Erythroblast (primary cell): ENCODE measurements around the gene RAB11A.

Experiments used
- GATA1 ChIP-seq: IDR thresholded peaks from 2 replicates; pipeline ENCODE4 v1.6.1; 2011; ENCODE audit warnings: low read depth, mild to moderate bottlenecking, control low read depth, low read length, moderate library complexity
- POLR2A ChIP-seq: IDR thresholded peaks from 2 replicates; pipeline ENCODE4 v1.6.1; 2011; ENCODE audit warnings: mild to moderate bottlenecking, low read length

DNA sequence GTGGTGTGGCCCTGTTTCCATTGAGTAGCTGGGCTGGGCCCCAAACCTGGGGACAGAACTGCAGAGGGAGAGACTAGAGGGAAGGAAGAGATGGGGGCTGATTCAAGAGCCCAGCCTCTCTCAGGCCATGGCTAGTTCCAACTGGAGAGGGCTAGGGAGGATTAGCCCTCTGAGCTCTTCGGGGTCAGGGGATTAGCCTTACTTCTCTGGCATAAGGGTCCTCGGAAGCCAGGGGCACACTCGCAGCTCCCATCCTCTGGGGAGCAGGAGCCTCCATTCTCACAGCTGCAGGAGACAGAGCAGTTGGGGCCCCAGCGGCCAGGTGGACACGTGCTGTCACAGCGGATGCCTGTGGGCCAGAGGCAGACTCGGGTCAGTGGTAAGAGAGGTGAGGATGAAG is 53.3 kb downstream of the RAB11A start:
- TF ChIP-seq POLR2A (no peak), GATA1 (no peak)
